NCI-H226 (cell line): ENCODE measurements around the gene OR1N2.
"Not testable (repeated sequence)": the region's sequence is repeated elsewhere in the genome, so short reads cannot be mapped to it uniquely, and the experiment has no call there.

Source experiments
- DNase-seq: peaks from one replicate; pipeline ENCODE4 v3.0.0-alpha.2; 2015

Gene OR1N2, protein sequence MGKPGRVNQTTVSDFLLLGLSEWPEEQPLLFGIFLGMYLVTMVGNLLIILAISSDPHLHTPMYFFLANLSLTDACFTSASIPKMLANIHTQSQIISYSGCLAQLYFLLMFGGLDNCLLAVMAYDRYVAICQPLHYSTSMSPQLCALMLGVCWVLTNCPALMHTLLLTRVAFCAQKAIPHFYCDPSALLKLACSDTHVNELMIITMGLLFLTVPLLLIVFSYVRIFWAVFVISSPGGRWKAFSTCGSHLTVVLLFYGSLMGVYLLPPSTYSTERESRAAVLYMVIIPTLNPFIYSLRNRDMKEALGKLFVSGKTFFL

GRCh38 chr9:122552812-122553211 lies at the start of gene OR1N2:
Gene OR1N2, plus strand, starts transcription at chr9:122553112. Its CDS starts 100 bp downstream, at chr9:122553212.
- no peak for DNase-seq

- no peak for DNase-seq
Measured at GRCh38 chr9:122506964-122507363, 45.9 kb upstream of the OR1N2 start.

- DNase-seq: no peak
Measured at GRCh38 chr9:122510502-122510901, 42.4 kb upstream of the OR1N2 start, which contains the start of gene OR1J2. Gene OR1J2, plus strand, starts transcription at chr9:122510802. Its CDS starts 0 bp downstream, at chr9:122510802.

- DNase-seq: no peak
Measured at GRCh38 chr9:122518226-122518625, 34.7 kb upstream of the OR1N2 start.

DNA sequence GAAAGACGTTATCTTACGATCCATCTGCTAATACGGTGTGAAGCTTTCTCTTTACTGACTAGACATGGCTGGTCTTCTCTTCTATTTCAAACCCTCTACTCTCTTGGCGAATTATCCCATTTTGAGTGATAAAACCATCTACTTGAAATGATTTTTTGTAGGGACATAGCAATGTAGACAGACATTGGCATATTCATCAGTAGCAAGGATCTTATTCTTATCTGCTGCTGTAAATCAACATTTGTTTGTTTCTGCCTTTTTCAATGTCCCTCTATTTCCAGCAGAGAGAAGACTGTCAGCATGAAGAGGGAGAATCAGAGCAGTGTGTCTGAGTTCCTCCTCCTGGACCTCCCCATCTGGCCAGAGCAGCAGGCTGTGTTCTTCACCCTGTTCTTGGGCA lies 34.1 kb upstream of the OR1N2 start, which contains the start of gene OR1J4:
OR1J4 (plus strand) TSS at position 301 of the 400 bp plus-strand sequence; CDS start at position 301, 0 bp downstream.
- no peak for DNase-seq

GRCh38 chr9:122519376-122519775 lies 33.5 kb upstream of the OR1N2 start:
- DNase-seq: no peak

GRCh38 chr9:122526602-122527001 lies 26.3 kb upstream of the OR1N2 start:
- no peak for DNase-seq

DNA sequence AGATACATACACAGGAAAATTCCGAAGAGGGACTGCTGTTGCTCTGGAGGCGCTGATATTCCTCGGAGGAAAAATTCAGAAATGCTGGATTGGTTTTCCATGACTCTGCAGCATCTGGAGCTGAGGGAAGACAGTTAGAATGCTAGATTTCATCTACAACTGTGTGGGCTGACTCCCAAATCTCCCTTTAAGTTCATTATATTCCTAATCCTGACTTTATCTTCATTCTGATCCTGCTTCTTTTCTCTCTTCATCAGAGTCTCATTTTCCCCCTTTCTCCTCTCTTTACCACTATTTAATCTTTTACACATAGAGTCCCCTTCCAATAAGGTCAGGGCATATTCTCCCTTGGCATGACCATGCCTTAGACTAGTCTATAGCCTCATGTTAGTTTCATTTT lies 25.7 kb upstream of the OR1N2 start, which contains the start of gene OR1N1:
OR1N1 (minus strand) TSS at position 101 of the 400 bp plus-strand sequence; CDS start at position 101, 0 bp downstream.
- no peak for DNase-seq

DNA sequence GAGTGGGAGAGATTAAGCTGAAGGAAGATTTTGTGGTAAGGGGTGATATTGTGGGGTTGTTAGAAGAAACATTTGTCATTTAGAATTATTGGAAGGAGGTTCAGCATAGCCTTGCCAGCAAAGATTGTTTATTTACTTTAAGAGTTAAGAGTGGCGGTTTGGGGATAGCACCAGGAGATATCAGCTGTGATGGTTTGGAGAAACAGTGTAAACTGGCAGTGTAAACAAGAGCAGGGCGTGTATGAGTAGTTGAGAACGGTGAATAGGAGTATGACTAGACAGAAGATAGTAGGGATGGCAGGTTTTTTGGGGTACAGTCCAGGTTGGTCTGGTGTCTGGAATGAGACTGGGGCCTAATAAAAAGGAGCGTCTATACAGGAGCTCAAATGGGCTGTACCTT lies 21.8 kb upstream of the OR1N2 start:
- DNase-seq: not testable (repeated sequence)

GRCh38 chr9:122536134-122536533 lies 16.8 kb upstream of the OR1N2 start:
- DNase-seq: no peak

DNA sequence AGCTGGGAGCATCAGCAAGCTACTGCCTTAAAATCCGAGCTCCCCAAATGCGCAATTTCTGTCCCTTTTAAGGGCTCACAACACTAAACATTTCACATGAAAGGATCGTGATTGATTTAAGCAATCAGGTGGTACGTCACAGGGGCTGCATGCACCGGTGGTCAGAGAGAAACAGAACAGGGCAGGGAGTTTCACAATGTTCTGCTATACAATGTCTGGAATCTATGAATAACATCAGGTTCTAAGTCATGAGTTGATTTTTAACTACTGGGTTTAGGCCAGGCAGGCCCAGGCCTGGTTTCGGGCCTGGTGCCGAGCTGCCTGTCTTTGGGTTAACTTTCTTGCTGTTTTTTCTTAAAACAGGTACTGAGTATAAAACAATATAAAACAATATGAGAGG lies 15.8 kb upstream of the OR1N2 start:
- DNase-seq: not testable (repeated sequence)

- no peak for DNase-seq
Measured at GRCh38 chr9:122538757-122539156, 14.2 kb upstream of the OR1N2 start.

GRCh38 chr9:122546196-122546595 lies 6.7 kb upstream of the OR1N2 start:
- DNase-seq: no peak

GRCh38 chr9:122551371-122551770 lies 1.5 kb upstream of the OR1N2 start:
- DNase-seq: no peak

DNA sequence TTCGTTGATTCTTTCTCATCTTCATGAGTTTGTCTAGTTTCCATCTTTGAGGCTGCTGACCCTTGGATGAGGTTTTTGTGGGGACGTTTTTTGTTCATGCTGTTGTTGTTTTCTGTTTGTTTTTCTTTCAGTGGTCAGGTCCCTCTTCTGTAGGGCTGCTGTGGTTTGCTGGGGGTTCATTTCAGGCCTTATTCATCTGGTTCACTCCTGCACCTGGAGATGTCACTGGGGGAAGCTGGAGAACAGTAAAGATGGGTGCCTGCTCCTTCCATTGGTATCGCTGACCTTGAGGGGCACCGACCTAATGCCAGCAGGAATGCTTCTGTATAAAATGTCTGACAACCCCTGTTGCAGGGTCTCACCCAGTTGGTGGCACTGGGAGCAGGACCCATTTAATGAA lies 8.5 kb downstream of the OR1N2 start:
- DNase-seq: no peak

DNA sequence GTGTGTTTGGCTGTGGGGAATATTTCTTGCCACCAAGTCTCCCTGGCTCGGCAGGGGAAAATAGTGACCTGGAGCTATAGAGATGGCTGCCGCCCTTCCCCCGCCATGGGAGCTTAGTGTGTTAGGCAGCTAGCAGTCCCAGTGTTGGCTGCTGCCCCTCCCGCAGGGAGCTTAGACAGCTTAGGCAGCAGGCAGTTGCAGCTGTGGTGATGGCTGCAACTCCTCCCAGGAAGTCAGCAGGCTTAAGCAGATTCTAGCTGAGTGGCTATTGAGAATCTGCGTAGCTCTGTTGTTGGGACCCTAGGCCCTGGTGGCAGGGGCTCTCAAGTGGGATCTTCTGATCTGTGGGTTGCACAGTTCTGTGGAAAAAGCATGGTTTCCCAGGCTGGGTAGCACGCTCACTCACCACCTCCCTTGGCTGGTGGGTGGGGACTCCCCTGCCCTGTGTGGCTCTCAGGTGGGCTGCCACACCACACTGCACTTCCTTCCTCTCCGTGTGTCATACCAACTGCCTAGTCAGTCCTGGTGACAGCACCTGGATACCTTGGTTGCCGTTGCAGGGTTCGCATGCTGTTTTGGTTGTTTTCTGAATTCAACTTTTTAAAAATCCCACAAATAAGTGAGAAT lies 9.3 kb downstream of the OR1N2 start:
- no peak for DNase-seq

- DNase-seq: no peak
Measured at GRCh38 chr9:122567901-122568300, 15.0 kb downstream of the OR1N2 start.

DNA sequence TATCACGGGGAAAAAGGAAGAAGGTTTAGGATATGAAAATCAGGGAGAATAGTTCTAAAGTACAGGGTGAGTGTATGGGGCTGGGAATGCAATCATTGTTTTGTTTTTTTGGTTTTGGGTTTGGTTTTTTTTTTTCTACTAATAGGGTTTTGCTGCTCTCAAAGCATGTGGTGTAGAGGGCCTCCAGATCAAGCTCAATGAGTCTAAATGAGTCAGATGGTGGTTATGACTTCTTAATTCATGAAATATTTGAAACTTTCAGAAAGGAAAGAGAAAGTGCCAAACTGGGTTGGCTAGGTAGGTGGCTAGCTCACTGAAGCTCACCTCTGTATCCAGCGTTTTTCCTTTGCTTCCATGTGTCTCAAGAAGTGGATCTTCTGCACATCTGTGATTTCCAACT lies 19.5 kb downstream of the OR1N2 start:
- no peak for DNase-seq

- DNase-seq: no peak
Measured at GRCh38 chr9:122579874-122580273, 27.0 kb downstream of the OR1N2 start.

DNA sequence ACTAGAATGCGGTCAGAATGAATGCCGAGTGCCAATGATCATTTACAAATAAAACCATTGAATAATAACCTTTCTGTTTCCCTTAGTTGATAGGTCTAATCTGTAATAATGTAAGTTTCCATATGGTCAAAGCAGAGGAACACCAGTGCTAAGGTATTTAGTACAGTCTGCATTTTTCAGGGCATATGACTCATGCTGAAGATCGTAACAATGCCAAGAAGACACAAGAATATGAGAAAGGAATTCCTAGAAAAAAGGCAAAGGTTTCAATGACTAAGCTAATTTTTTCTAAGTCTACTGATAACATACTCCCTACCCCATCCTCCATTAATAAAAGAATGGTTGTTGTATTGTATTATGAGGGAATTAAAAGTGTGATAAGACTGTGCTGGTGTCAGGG lies 27.4 kb downstream of the OR1N2 start:
- peak; percentile 85 for DNase-seq

DNA sequence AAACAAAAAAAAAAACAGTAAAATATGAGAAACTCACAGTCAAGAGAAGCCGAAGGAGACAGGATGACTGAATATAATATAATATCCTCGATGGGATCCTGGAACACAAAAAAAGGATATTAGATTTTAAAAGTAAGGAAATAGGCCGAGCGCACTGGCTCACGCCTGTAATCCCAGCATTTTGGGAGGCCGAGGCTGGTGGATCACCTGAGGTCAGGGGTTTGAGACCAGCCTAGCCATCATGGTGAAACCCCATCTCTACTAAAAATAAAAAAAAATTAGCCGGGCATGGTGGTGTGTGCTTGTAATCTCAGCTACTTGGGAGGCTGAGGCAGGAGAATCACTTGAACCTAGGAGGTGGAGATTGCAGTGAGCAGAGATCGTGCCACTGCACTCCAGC lies 30.4 kb downstream of the OR1N2 start, which contains the start of gene OR1L8:
OR1L8 (minus strand) TSS at position 101 of the 400 bp plus-strand sequence. CDS start 14,907 bp downstream, outside the sequence.
- DNase-seq: not testable (repeated sequence)
